ENCODE measurements around the gene FSD2.

DNA sequence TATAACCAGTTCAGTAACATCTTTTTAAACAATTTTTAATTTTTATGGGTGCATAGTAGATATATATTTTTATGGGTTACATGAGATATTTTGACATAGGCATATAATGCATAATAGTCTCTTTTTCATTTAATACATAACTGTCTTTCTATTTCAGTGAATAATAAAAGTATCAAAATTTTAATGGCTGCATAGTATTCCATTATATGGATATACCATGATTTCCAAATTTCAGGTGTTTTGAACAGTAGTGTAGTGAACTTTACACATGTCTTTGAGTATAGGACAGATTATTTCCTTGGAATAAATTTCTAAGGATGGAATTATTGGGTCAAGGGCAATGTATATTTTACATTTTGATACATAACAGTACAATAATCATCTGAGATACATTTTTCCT, 14.3 kb upstream of the FSD2 start:
- TF ChIP-seq, protein P1, sequence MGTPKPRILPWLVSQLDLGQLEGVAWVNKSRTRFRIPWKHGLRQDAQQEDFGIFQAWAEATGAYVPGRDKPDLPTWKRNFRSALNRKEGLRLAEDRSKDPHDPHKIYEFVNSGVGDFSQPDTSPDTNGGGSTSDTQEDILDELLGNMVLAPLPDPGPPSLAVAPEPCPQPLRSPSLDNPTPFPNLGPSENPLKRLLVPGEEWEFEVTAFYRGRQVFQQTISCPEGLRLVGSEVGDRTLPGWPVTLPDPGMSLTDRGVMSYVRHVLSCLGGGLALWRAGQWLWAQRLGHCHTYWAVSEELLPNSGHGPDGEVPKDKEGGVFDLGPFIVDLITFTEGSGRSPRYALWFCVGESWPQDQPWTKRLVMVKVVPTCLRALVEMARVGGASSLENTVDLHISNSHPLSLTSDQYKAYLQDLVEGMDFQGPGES (IDR thresholded peaks at IDR 0.05) = no peak
- no peak for TF ChIP-seq EGR1 (IDR thresholded peaks at IDR 0.05; ENCODE audit: borderline replicate concordance in 1 of 2, low read depth in 2 of 2, low read length in 2 of 2)
- TF ChIP-seq CREM (IDR thresholded peaks at IDR 0.05; ENCODE audit: low read depth) = no peak
- TF ChIP-seq TARDBP (IDR thresholded peaks at IDR 0.05; ENCODE audit: borderline replicate concordance) = no peak
- TF ChIP-seq JUND (IDR thresholded peaks at IDR 0.05; ENCODE audit: low read depth, low read length) = no peak
- TF ChIP-seq CTCF (IDR thresholded peaks at IDR 0.05 in 2 of 3, conservative IDR thresholded peaks at IDR 0.05 in 1 of 3; ENCODE audit: control insufficient read depth in 2 of 3, extremely low read depth in 1 of 3, insufficient read depth in 1 of 3, low read depth in 3 of 3, low read length in 3 of 3) = no peak
- no peak for TF ChIP-seq E2F4 (IDR thresholded peaks at IDR 0.05; ENCODE audit: low read depth, low read length)
- no peak for TF ChIP-seq POLR2AphosphoS5 (IDR thresholded peaks at IDR 0.05; ENCODE audit: low read length)
- TF ChIP-seq NFXL1 (IDR thresholded peaks at IDR 0.05; ENCODE audit: borderline replicate concordance) = no peak
- TF ChIP-seq RAD21 (IDR thresholded peaks at IDR 0.05; ENCODE audit: insufficient read depth, low read depth, low read length) = no peak
- no peak for TF ChIP-seq USF2 (IDR thresholded peaks at IDR 0.05; ENCODE audit: borderline replicate concordance, low read depth, low read length)
- TF ChIP-seq, protein P2, sequence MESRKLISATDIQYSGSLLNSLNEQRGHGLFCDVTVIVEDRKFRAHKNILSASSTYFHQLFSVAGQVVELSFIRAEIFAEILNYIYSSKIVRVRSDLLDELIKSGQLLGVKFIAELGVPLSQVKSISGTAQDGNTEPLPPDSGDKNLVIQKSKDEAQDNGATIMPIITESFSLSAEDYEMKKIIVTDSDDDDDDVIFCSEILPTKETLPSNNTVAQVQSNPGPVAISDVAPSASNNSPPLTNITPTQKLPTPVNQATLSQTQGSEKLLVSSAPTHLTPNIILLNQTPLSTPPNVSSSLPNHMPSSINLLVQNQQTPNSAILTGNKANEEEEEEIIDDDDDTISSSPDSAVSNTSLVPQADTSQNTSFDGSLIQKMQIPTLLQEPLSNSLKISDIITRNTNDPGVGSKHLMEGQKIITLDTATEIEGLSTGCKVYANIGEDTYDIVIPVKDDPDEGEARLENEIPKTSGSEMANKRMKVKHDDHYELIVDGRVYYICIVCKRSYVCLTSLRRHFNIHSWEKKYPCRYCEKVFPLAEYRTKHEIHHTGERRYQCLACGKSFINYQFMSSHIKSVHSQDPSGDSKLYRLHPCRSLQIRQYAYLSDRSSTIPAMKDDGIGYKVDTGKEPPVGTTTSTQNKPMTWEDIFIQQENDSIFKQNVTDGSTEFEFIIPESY (IDR thresholded peaks at IDR 0.05) = no peak

Measured in GM12878 (cell line).